IMR-90 (cell line): ENCODE data around the gene KAZN. TPM values are rescaled to one million over a fixed set of nuclear protein-coding genes. Genes with fewer than 3 reads are reported as not detected.

Experiments
- ATAC-seq: fragments of 200-7000 bp; cut with Tn5 transposase; 2 replicates; pipeline ENCODE4 v1.9.1; 2020; ENCODE audit warnings: low read depth, mild to moderate bottlenecking, moderate library complexity
- BruUV-seq: library from RNA; stranded (reverse); fragments of 400-500 nt; replicated peaks from 2 replicates; lab custom pipeline; 2021; lab: Mats Ljungman, UMichigan
- CTCF ChIA-PET: fragments of 300-600 bp; formaldehyde crosslinking; extraction: SDS; loops from one replicate; lab custom pipeline; 2021; ENCODE audit warnings: antibody characterized with exemption; lab: Yijun Ruan, JAX
- POLR2A ChIA-PET: fragments of 300-600 bp; sonication (Branson Sonifier 250); formaldehyde crosslinking; loops from one replicate; lab custom pipeline; 2022; ENCODE audit warnings: antibody characterized with exemption; ENCODE audit not compliant: unreplicated experiment; lab: Charles Lee
- DNase-seq: peaks from one replicate; pipeline ENCODE4 v3.0.0; 2013
- H2AFZ ChIP-seq: replicated peaks from 2 replicates; pipeline ENCODE3; 2013; ENCODE audit warnings: low read length, mild to moderate bottlenecking; ENCODE audit not compliant: poor library complexity
- H2AK5ac ChIP-seq: 2 replicates; pipeline ENCODE4 v1.6.1; 2013; ENCODE audit warnings: low read depth, low read length, inconsistent platforms
- H2AK9ac ChIP-seq: replicated peaks from 2 replicates; pipeline ENCODE3; 2013; ENCODE audit warnings: mild to moderate bottlenecking, low read depth, low read length, moderate library complexity; ENCODE audit not compliant: poor library complexity
- H2BK120ac ChIP-seq: 2 replicates; pipeline ENCODE4 v1.6.1; 2013; ENCODE audit warnings: low read depth, low read length, inconsistent platforms
- H2BK15ac ChIP-seq: 3 replicates; pipeline ENCODE4 v1.6.1; 2013; ENCODE audit warnings: low read depth, low read length, inconsistent platforms
- H2BK20ac ChIP-seq: 2 replicates; pipeline ENCODE4 v1.6.1; 2013; ENCODE audit warnings: low read depth, mild to moderate bottlenecking, inconsistent platforms, low read length, moderate library complexity
- H2BK5ac ChIP-seq: 2 replicates; pipeline ENCODE4 v1.6.1; 2013; ENCODE audit warnings: mild to moderate bottlenecking, low read depth, low read length, inconsistent platforms; ENCODE audit not compliant: poor library complexity, severe bottlenecking
- H3K14ac ChIP-seq: replicated peaks from 2 replicates; pipeline ENCODE4 v1.6.1; 2013; ENCODE audit warnings: low read depth, low read length, inconsistent platforms
- H3K18ac ChIP-seq: 2 replicates; pipeline ENCODE4 v1.6.1; 2013; ENCODE audit warnings: low read depth, low read length, control low read depth
- H3K23ac ChIP-seq: 2 replicates; pipeline ENCODE4 v1.6.1; 2013; ENCODE audit warnings: low read depth, low read length, inconsistent platforms
- H3K27ac ChIP-seq: 2 replicates; pipeline ENCODE4 v1.5.1; 2013; ENCODE audit warnings: mild to moderate bottlenecking, control low read depth, low read length; ENCODE audit not compliant: insufficient read depth
- H3K27me3 ChIP-seq: 2 replicates; pipeline ENCODE4 v1.6.1; 2013; ENCODE audit warnings: low read length; ENCODE audit not compliant: control insufficient read depth, insufficient read depth
- H3K36me3 ChIP-seq: 2 replicates; pipeline ENCODE4 v1.6.1; 2013; ENCODE audit warnings: low read length, mixed read lengths; ENCODE audit not compliant: control insufficient read depth, insufficient read depth
- H3K4ac ChIP-seq: 2 replicates; pipeline ENCODE4 v1.6.1; 2013; ENCODE audit warnings: low read depth, low read length, inconsistent platforms
- H3K4me1 ChIP-seq: 2 replicates; pipeline ENCODE4 v1.6.1; 2013; ENCODE audit warnings: low read length, mixed read lengths; ENCODE audit not compliant: control insufficient read depth, insufficient read depth
- H3K4me2 ChIP-seq: 2 replicates; pipeline ENCODE4 v1.6.1; 2013; ENCODE audit warnings: low read depth, mild to moderate bottlenecking, control low read depth, low read length, moderate library complexity
- H3K4me3 ChIP-seq: 2 replicates; pipeline ENCODE4 v1.5.1; 2013; ENCODE audit warnings: low read depth, mild to moderate bottlenecking, control low read depth, low read length, moderate library complexity; ENCODE audit not compliant: insufficient read depth
- H3K56ac ChIP-seq: 2 replicates; pipeline ENCODE4 v1.6.1; 2013; ENCODE audit warnings: low read length, inconsistent platforms; ENCODE audit not compliant: insufficient read depth; ENCODE audit errors: extremely low read depth
- H3K79me1 ChIP-seq, 2 experiments: 2 replicates each; pipeline ENCODE4 v1.6.1; 2013; ENCODE audit warnings: low read length in 2 of 2, inconsistent platforms in 1 of 2, low read depth in 1 of 2
- H3K9ac ChIP-seq: 2 replicates; pipeline ENCODE4 v1.6.1; 2013; ENCODE audit warnings: low read depth, low read length, control low read depth
- H3K9me1 ChIP-seq: 2 replicates; pipeline ENCODE4 v1.6.1; 2013; ENCODE audit warnings: low read length, inconsistent platforms; ENCODE audit not compliant: insufficient read depth
- H3K9me3 ChIP-seq: 2 replicates; pipeline ENCODE4 v1.6.1; 2013; ENCODE audit warnings: low read length; ENCODE audit not compliant: control insufficient read depth, insufficient read depth
- H4K20me1 ChIP-seq: 2 replicates; pipeline ENCODE4 v1.6.1; 2013; ENCODE audit warnings: low read length, inconsistent platforms; ENCODE audit not compliant: insufficient read depth
- H4K5ac ChIP-seq: 2 replicates; pipeline ENCODE4 v1.6.1; 2013; ENCODE audit warnings: mild to moderate bottlenecking, low read depth, low read length, control low read depth
- H4K8ac ChIP-seq, 2 experiments: 2 replicates each; pipeline ENCODE4 v1.6.1; 2013; ENCODE audit warnings: low read depth in 2 of 2, low read length in 2 of 2, control low read depth in 1 of 2, inconsistent platforms in 1 of 2
- H4K91ac ChIP-seq: 2 replicates; pipeline ENCODE4 v1.6.1; 2013; ENCODE audit warnings: low read depth, low read length, inconsistent platforms; ENCODE audit not compliant: insufficient read depth
- BHLHE40 ChIP-seq: fragments of 150-350 bp; IDR thresholded peaks from 2 replicates; pipeline ENCODE4 v1.6.1; 2016; ENCODE audit warnings: mild to moderate bottlenecking, low read depth, low read length
- CEBPB ChIP-seq: IDR thresholded peaks from 2 replicates; pipeline ENCODE4 v1.6.1; 2012; ENCODE audit warnings: low read depth, low read length, improper control_type of control experiment
- FOS ChIP-seq: fragments of 150-350 bp; IDR thresholded peaks from 2 replicates; pipeline ENCODE4 v1.6.1; 2016; ENCODE audit warnings: low read depth, low read length
- MAZ ChIP-seq: IDR thresholded peaks from 2 replicates; pipeline ENCODE4 v1.6.1; 2012; ENCODE audit warnings: low read depth, mild to moderate bottlenecking, low read length, improper control_type of control experiment, moderate library complexity, borderline replicate concordance
- MXI1 ChIP-seq: IDR thresholded peaks from 2 replicates; pipeline ENCODE4 v1.6.1; 2012; ENCODE audit warnings: low read depth, mild to moderate bottlenecking, low read length, moderate library complexity, borderline replicate concordance
- NFE2L2 ChIP-seq: fragments of 150-350 bp; IDR thresholded peaks from 2 replicates; pipeline ENCODE4 v1.6.1; 2016; ENCODE audit warnings: low read depth, mild to moderate bottlenecking, low read length
- RAD21 ChIP-seq: IDR thresholded peaks from 2 replicates; pipeline ENCODE4 v1.6.1; 2012; ENCODE audit warnings: low read length, improper control_type of control experiment
- RCOR1 ChIP-seq: IDR thresholded peaks from 2 replicates; pipeline ENCODE4 v1.6.1; 2012; ENCODE audit warnings: mild to moderate bottlenecking, low read length, improper control_type of control experiment; ENCODE audit not compliant: insufficient replicate concordance
- SMC3 ChIP-seq: fragments of 150-350 bp; IDR thresholded peaks from 2 replicates; pipeline ENCODE4 v1.6.1; 2016; ENCODE audit warnings: low read depth, mild to moderate bottlenecking, antibody characterized with exemption, low read length, moderate library complexity
- WGBS, 2 experiments: methylation state at CpG; one replicate each; pipeline versions ENCODE4 v1.1.5 to v1.1.7; 2013; ENCODE audit warnings: missing lambda C conversion rate in 2 of 2; ENCODE audit not compliant: insufficient read length in 1 of 2; ENCODE audit errors: extremely low coverage in 2 of 2; 5-methylcytosine and 5-hydroxymethylcytosine counted together
- dilution Hi-C: fragments of 300-500 bp; cut with HindIII; formaldehyde crosslinking; loops from one replicate; pipeline ENCODE4 v1.14.3; 2018; ENCODE audit warnings: low sequenced_read_pairs; ENCODE audit not compliant: unreplicated experiment
- in situ Hi-C: fragments of 300-500 bp; cut with MboI; formaldehyde crosslinking; loops from 3 replicates; pipeline ENCODE4 v1.14.3; 2019; ENCODE audit warnings: low sequenced_read_pairs, inconsistent platforms, mixed read lengths
- intact Hi-C: fragments of 100-400 bp; cut with micrococcal nuclease; formaldehyde crosslinking; loops from 2 replicates; pipeline ENCODE4 v1.10.0; 2022
- polyA plus RNA-seq, 3 experiments: library from polyadenylated mRNA; depleted of rRNA; stranded (reverse); fragments of >200 nt; gene quantifications; 2 replicates each; pipeline ENCODE4 v1.2.3, GENCODE V29; 2012; ENCODE audit warnings: low replicate concordance in 1 of 3
- total RNA-seq: library from RNA; depleted of rRNA; stranded (reverse); fragments of >200 nt; gene quantifications from 2 replicates; pipeline ENCODE4 v1.2.3, GENCODE V29; 2012
- TF ChIP-seq, protein P1 (sequence below): fragments of 150-350 bp; IDR thresholded peaks from 2 replicates; pipeline ENCODE4 v1.6.1; 2017; ENCODE audit warnings: mild to moderate bottlenecking, antibody characterized with exemption, low read length, low read depth

The KAZN gene
- total and polyA plus RNA-seq, 2 of the 4 experiments (the other 2 are of a cell fraction), result 5.2 to 10.5 TPM

DNA sequence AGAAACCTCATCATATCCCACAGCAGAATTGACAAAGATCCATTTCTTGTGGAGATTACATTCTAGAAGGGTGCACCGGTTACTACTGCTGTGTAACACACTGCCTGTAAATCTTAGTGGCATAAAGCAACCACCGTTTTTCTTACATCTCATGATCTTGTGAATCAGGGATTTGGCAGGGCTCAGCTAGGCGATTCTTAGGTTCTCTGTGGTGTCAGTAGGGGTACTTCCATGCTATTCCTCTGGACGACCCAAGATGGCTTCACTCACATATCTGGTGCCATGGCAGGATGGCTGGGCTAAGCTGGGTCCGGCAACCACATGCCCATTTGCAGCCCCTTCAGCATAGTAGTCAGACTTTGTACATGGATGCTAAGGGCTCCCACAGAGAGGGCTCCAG lies 375.3 kb downstream of the KAZN start:
- Histone ChIP-seq H2BK5ac (no peak overlapping the region), H3K27ac (no peak overlapping the region), H3K9me3 (peaks cover 4% of the 10 kb centered on the region), H4K5ac (no peak overlapping the region), H3K56ac (no peak overlapping the region), H2AFZ (no peak overlapping the region), H2AK5ac (no peak overlapping the region), H2BK120ac (no peak overlapping the region), H2BK15ac (no peak overlapping the region), H3K4me3 (no peak overlapping the region), H4K20me1 (peaks cover 18% of the 10 kb centered on the region; the same call in 1 of the 2 replicates), H3K4me2 (no peak overlapping the region), H3K18ac (no peak overlapping the region; the same call in 1 of the 2 replicates), H3K27me3 (no peaks in the 10 kb centered on the region), H2AK9ac (peak overlapping the region; percentile 4), H3K36me3 (no peaks in the 10 kb centered on the region; the same call in 1 of the 2 replicates), H3K23ac (no peak overlapping the region), H3K9ac (no peak overlapping the region), H3K14ac (no peak overlapping the region), H2BK20ac (no peak overlapping the region), H4K91ac (no peak overlapping the region), H3K9me1 (peaks cover 18% of the 10 kb centered on the region; the same call in 1 of the 2 replicates), H3K4me1 (peaks cover 21% of the 10 kb centered on the region), H3K79me1 (peaks cover 39 to 80% of the 10 kb centered on the region in 2 experiments), H4K8ac (no peak overlapping the region), H3K4ac (no peak overlapping the region)
- no peak for TF ChIP-seq MXI1
- no peak for TF ChIP-seq RCOR1
- no peak for TF ChIP-seq SMC3
- no peak for TF ChIP-seq RAD21
- TF ChIP-seq FOS, result no peak
- TF ChIP-seq CEBPB, result no peak
- TF ChIP-seq, protein P1, sequence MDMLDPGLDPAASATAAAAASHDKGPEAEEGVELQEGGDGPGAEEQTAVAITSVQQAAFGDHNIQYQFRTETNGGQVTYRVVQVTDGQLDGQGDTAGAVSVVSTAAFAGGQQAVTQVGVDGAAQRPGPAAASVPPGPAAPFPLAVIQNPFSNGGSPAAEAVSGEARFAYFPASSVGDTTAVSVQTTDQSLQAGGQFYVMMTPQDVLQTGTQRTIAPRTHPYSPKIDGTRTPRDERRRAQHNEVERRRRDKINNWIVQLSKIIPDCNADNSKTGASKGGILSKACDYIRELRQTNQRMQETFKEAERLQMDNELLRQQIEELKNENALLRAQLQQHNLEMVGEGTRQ, result no peak
- TF ChIP-seq NFE2L2, result no peak
- TF ChIP-seq MAZ, result no peak
- TF ChIP-seq BHLHE40, result no peak
- DNase-seq (no peak), ATAC-seq (no peak)
- 100% methylated on average over 1 of the region's 5 CpGs; no CpG with 5 or more reads in 1 of the 2 experiments for WGBS, 2 experiments
- in situ Hi-C loops, result no loop called here
- intact Hi-C loops, result no loop called here
- BruUV-seq, result no TSS peak
- CTCF ChIA-PET, result no interaction called here
- POLR2A ChIA-PET, result no interaction called here
- dilution Hi-C loops, result no loop called here
